Measurements from ENCODE around the gene MAPKBP1.

DNA sequence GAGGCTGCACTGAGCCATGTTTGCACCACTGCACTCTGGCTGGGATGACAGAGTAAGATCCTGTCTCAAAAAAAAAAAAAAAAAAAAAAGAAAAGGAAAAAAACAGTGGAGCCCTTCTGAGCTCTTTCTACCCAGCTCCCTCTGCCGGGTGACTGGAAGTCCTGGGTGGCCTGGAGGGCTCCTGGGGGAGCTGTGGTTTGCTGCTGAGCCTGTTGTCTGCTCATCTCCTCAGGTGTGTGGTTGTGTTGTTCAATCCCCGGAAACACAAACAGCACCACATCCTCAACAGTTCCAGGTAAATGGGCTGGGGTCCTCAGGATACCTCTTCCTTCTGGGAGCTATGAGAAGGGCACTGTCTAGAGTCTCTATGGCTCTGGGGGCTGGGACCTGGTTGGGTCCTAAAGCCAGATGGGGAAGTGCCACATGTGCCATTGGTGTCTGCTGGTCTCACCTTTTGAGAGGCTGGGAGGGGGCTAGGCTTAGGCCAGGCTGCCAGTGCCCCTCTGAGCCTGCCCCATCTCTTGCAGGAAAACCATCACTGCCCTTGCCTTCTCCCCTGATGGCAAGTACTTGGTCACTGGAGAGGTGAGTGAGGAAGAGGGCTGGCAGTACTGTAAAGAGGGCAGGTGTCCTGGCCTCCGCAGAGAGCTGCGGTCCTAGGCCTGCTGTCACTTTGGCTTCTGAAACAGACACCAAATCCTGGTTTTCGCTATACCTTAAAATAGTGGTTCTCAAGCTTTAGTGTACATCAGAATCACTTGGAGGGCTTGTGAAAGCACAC, 36.6 kb downstream of the MAPKBP1 start:
- TF ChIP-seq, protein P1, sequence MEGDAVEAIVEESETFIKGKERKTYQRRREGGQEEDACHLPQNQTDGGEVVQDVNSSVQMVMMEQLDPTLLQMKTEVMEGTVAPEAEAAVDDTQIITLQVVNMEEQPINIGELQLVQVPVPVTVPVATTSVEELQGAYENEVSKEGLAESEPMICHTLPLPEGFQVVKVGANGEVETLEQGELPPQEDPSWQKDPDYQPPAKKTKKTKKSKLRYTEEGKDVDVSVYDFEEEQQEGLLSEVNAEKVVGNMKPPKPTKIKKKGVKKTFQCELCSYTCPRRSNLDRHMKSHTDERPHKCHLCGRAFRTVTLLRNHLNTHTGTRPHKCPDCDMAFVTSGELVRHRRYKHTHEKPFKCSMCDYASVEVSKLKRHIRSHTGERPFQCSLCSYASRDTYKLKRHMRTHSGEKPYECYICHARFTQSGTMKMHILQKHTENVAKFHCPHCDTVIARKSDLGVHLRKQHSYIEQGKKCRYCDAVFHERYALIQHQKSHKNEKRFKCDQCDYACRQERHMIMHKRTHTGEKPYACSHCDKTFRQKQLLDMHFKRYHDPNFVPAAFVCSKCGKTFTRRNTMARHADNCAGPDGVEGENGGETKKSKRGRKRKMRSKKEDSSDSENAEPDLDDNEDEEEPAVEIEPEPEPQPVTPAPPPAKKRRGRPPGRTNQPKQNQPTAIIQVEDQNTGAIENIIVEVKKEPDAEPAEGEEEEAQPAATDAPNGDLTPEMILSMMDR (IDR thresholded peaks at IDR 0.05): no peak
- no peak for TF ChIP-seq ZFX (IDR thresholded peaks at IDR 0.05; ENCODE audit: borderline replicate concordance)

All from 22Rv1 (cell line).